Hematopoietic multipotent progenitor cell treated with erythropoietin and hydrocortisone succinate and interleukin-3 and kit ligand, for 6 days (in vitro differentiated cells): ENCODE measurements around the gene PRPH.
A peak's percentile ranks its signal among the peaks of the same experiment; 100 is the strongest.
"Not testable (repeated sequence)": the region's sequence is repeated elsewhere in the genome, so short reads cannot be mapped to it uniquely, and the experiment has no call there.

Experiments used
- DNase-seq: peaks from one replicate; pipeline ENCODE4 v3.0.0-alpha.2; 2015

PRPH gene

GRCh38 chr12:49295082-49295936, at the start of gene PRPH:
Gene PRPH, plus strand, starts transcription at chr12:49295147. Its CDS starts 54 bp downstream, at chr12:49295201.
- peak; percentile 34 for DNase-seq

- no peak for DNase-seq
These were observed 43.6 kb upstream of the PRPH start for GRCh38 chr12:49251357-49251756.

GRCh38 chr12:49253033-49253623, 41.8 kb upstream of the PRPH start:
- DNase-seq: no peak

- not testable (repeated sequence) for DNase-seq
These were observed 39.5 kb upstream of the PRPH start for GRCh38 chr12:49255456-49255855.

- no peak for DNase-seq
These were observed 38.9 kb upstream of the PRPH start for GRCh38 chr12:49255857-49256637.

- not testable (repeated sequence) for DNase-seq
These were observed 37.3 kb upstream of the PRPH start for GRCh38 chr12:49257508-49258184.

GRCh38 chr12:49259452-49259851, 35.5 kb upstream of the PRPH start:
- no peak for DNase-seq

- no peak for DNase-seq
These were observed 34.8 kb upstream of the PRPH start for GRCh38 chr12:49260166-49260565.

- no peak for DNase-seq
These were observed 34.2 kb upstream of the PRPH start for GRCh38 chr12:49260571-49261363.

GRCh38 chr12:49261721-49262120, 33.2 kb upstream of the PRPH start:
- no peak for DNase-seq

GRCh38 chr12:49263400-49263763, 31.6 kb upstream of the PRPH start:
- no peak for DNase-seq

- peak; percentile 58 for DNase-seq
These were observed 30.5 kb upstream of the PRPH start for GRCh38 chr12:49264466-49264872.

GRCh38 chr12:49264873-49265792, 29.8 kb upstream of the PRPH start, which contains the start of gene TUBA1C:
Gene TUBA1C, plus strand, starts transcription at chr12:49265082. Its CDS starts 100 bp downstream, at chr12:49265182.
- DNase-seq: peak; percentile 96

- DNase-seq: not testable (repeated sequence)
These were observed 25.8 kb upstream of the PRPH start for GRCh38 chr12:49269191-49269590.

- no peak for DNase-seq
These were observed 21.9 kb upstream of the PRPH start for GRCh38 chr12:49272790-49273725.

GRCh38 chr12:49273726-49274395, 21.1 kb upstream of the PRPH start:
- no peak for DNase-seq

GRCh38 chr12:49274396-49275069, 20.4 kb upstream of the PRPH start:
- peak; percentile 29 for DNase-seq
